HCT116 (cell line): Measurements from ENCODE around the gene MRPS2.

Experiments used
- CBX3 ChIP-seq: IDR thresholded peaks from 2 replicates; pipeline ENCODE4 v1.6.1; 2012; ENCODE audit warnings: low read depth
- CEBPB ChIP-seq: IDR thresholded peaks from 2 replicates; pipeline ENCODE4 v1.6.1; 2012; ENCODE audit warnings: low read depth
- CTCF ChIP-seq, 3 experiments: fragments of 200-600 bp in 1 of 3; sonication (generic) in 1 of 3; IDR thresholded peaks in 2 of 3; conservative IDR thresholded peaks in 1 of 3; 2 replicates each; pipeline ENCODE4 v1.5.1; 2012 to 2017; ENCODE audit warnings: low read depth in 2 of 3, low read length in 2 of 3, antibody characterized with exemption in 1 of 3, borderline replicate concordance in 1 of 3, control low read depth in 1 of 3, mild to moderate bottlenecking in 1 of 3, mixed read lengths in 1 of 3, mixed run types in 1 of 3, moderate library complexity in 1 of 3; ENCODE audit not compliant: insufficient read depth in 1 of 3
- EGR1 ChIP-seq: IDR thresholded peaks from 2 replicates; pipeline ENCODE4 v1.6.1; 2012; ENCODE audit warnings: low read depth
- EZH2 ChIP-seq: fragments of 200-600 bp; sonication (generic); IDR thresholded peaks from 2 replicates; pipeline ENCODE4 v1.6.1; 2017; ENCODE audit warnings: antibody characterized with exemption, mixed run types
- FOSL1 ChIP-seq: IDR thresholded peaks from 2 replicates; pipeline ENCODE4 v1.6.1; 2012; ENCODE audit warnings: low read depth
- MAX ChIP-seq: IDR thresholded peaks from 2 replicates; pipeline ENCODE4 v1.6.1; 2012
- POLR2A ChIP-seq: IDR thresholded peaks from 2 replicates; pipeline ENCODE4 v1.7.0; 2011; ENCODE audit warnings: borderline replicate concordance; ENCODE audit not compliant: insufficient read depth, insufficient read length; ENCODE audit errors: extremely low read depth
- POLR2AphosphoS5 ChIP-seq: IDR thresholded peaks from 2 replicates; pipeline ENCODE4 v1.6.1; 2011; ENCODE audit warnings: mild to moderate bottlenecking, low read depth, low read length, moderate library complexity
- RAD21 ChIP-seq: IDR thresholded peaks from 2 replicates; pipeline ENCODE4 v1.6.1; 2012; ENCODE audit warnings: low read depth, mild to moderate bottlenecking
- REST ChIP-seq: IDR thresholded peaks from 2 replicates; pipeline ENCODE4 v1.6.1; 2012; ENCODE audit warnings: low read depth
- SP1 ChIP-seq: IDR thresholded peaks from 2 replicates; pipeline ENCODE4 v1.6.1; 2012; ENCODE audit warnings: low read depth
- TCF7L2 ChIP-seq: IDR thresholded peaks from 2 replicates; pipeline ENCODE4 v1.7.0; 2011; ENCODE audit warnings: borderline replicate concordance, inconsistent platforms; ENCODE audit not compliant: insufficient read depth, insufficient read length; ENCODE audit errors: extremely low read depth

- TF ChIP-seq RAD21 (no peak), CTCF (IDR thresholded peaks at IDR 0.05 in 2 of 3, conservative IDR thresholded peaks at IDR 0.05 in 1 of 3; ENCODE audit: borderline replicate concordance in 1 of 3, insufficient read depth in 1 of 3, low read depth in 2 of 3, low read length in 2 of 3) (no peak), POLR2A (no peak), EGR1 (no peak), FOSL1 (no peak), TCF7L2 (no peak), SP1 (no peak), POLR2AphosphoS5 (no peak), EZH2 (no peak), MAX (no peak), CEBPB (no peak), REST (no peak), CBX3 (no peak)
Observed at GRCh38 chr9:135536216-135536615, 35.7 kb downstream of the MRPS2 start.
